K562 (cell line): ENCODE data around the gene HMGA1. TPM values are rescaled to one million over a fixed set of nuclear protein-coding genes. Genes with fewer than 3 reads are reported as not detected.

ENCODE experiments used
- SAFB2 ChIP-seq: fragments of 200-400 bp; formaldehyde crosslinking; IDR thresholded peaks from 2 replicates; pipeline ENCODE4 v1.6.1; 2018; ENCODE audit warnings: borderline replicate concordance, low read length, low read depth, moderate library complexity; ENCODE audit not compliant: severe bottlenecking
- SIN3A ChIP-seq, 2 experiments: fragments of 150-350 bp in 1 of 2; IDR thresholded peaks; 2 replicates each; pipeline ENCODE4 v1.6.1; 2011 to 2016; ENCODE audit warnings: borderline replicate concordance in 2 of 2, low read depth in 2 of 2, low read length in 2 of 2, mild to moderate bottlenecking in 2 of 2, moderate library complexity in 2 of 2; ENCODE audit not compliant: control insufficient read depth in 1 of 2
- ZZZ3 ChIP-seq: fragments of 450-650 bp; IDR thresholded peaks from 2 replicates; pipeline ENCODE4 v1.6.1; 2016; ENCODE audit warnings: antibody characterized with exemption, mild to moderate bottlenecking, moderate library complexity
- polyA plus RNA-seq, 8 experiments: library from polyadenylated mRNA; depleted of rRNA in 4 of 8; stranded (reverse) in 5 of 8; unstranded in 3 of 8; fragments of >200 nt; fragmentation: Nextera tagmentation in 2 of 8; fragmentation: Illumina TruSeq in 1 of 8; extraction: Ambion mirVana in 2 of 8; extraction: Trizol in 1 of 8; gene quantifications; 2 replicates each; pipeline versions ENCODE4 v1.2.1 to v1.2.3, GENCODE V29; 2011 to 2014; ENCODE audit warnings: inconsistent platforms in 1 of 8, missing spikeins in 1 of 8
- total RNA-seq, 7 experiments: library from RNA; depleted of rRNA in 6 of 7; stranded (reverse); fragments of >200 nt in 6 of 7; fragmentation: Illumina TruSeq in 2 of 7; extraction: Trizol in 2 of 7; gene quantifications; 2 replicates each; pipeline versions ENCODE4 v1.2.1 to v1.2.3, GENCODE V29; 2011 to 2021; ENCODE audit warnings: low replicate concordance in 1 of 7
- TF ChIP-seq, protein P1 (sequence below): fragments of 450-650 bp; IDR thresholded peaks from 2 replicates; pipeline ENCODE4 v1.6.1; 2017; ENCODE audit warnings: antibody characterized with exemption, mild to moderate bottlenecking

HMGA1 gene
- total and polyA plus RNA-seq, 9 of the 15 experiments (the other 6 are each of a cell fraction or from before 2014, with no cell fraction given) = 27.8 to 1,947 (median 594) TPM

DNA sequence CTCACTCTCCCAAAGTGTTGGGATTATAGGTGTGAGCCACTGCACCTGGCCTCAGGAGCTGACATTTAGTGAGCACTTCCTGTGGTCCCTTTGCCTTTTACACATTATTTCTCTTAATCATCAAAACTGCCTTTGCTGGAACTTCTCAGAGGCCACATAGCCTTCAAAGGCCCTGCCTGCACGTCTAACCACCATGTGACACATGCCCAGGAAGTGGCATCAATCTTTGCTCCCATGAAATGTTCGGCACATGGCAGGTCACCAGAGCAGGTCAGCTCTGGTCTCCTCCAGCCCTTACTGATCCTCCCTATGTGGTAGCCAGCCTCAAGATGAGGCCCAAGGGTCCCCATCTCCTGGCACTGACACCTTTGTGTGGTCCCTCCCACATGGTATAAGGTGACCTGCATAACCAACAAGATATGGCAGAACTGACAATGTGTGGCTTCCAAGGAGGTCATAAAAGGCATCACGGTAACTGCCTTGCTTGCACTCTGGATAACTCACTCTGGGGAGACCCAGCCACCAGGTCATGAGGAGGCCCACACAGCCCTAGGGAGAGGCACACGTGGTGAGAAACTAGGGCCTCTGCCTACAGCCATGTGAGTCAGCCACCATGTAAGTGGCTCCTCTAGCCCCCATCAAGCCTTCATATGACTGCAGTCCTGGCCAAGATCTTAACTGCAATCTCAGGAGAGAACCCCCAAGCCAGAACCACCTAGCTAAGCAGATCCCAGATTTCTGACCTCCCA lies 28.8 kb upstream of the HMGA1 start (continued):
- TF ChIP-seq, protein P1, sequence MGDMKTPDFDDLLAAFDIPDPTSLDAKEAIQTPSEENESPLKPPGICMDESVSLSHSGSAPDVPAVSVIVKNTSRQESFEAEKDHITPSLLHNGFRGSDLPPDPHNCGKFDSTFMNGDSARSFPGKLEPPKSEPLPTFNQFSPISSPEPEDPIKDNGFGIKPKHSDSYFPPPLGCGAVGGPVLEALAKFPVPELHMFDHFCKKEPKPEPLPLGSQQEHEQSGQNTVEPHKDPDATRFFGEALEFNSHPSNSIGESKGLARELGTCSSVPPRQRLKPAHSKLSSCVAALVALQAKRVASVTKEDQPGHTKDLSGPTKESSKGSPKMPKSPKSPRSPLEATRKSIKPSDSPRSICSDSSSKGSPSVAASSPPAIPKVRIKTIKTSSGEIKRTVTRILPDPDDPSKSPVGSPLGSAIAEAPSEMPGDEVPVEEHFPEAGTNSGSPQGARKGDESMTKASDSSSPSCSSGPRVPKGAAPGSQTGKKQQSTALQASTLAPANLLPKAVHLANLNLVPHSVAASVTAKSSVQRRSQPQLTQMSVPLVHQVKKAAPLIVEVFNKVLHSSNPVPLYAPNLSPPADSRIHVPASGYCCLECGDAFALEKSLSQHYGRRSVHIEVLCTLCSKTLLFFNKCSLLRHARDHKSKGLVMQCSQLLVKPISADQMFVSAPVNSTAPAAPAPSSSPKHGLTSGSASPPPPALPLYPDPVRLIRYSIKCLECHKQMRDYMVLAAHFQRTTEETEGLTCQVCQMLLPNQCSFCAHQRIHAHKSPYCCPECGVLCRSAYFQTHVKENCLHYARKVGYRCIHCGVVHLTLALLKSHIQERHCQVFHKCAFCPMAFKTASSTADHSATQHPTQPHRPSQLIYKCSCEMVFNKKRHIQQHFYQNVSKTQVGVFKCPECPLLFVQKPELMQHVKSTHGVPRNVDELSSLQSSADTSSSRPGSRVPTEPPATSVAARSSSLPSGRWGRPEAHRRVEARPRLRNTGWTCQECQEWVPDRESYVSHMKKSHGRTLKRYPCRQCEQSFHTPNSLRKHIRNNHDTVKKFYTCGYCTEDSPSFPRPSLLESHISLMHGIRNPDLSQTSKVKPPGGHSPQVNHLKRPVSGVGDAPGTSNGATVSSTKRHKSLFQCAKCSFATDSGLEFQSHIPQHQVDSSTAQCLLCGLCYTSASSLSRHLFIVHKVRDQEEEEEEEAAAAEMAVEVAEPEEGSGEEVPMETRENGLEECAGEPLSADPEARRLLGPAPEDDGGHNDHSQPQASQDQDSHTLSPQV = 0 out of 2 replicates have a peak, but pooled peaks have one; percentile 21
- TF ChIP-seq ZZZ3 = no peak
- TF ChIP-seq SIN3A (IDR thresholded peaks at IDR 0.05; ENCODE audit: borderline replicate concordance in 2 of 2, control insufficient read depth in 1 of 2, low read depth in 2 of 2, low read length in 2 of 2) = no peak
- TF ChIP-seq SAFB2 = no peak
- TF ChIP-seq, all 486 proteins: peak for 3
